NCI-H82 (cell line): ENCODE data around the gene VAMP4.
"Not testable (repeated sequence)": the region's sequence is repeated elsewhere in the genome, so short reads cannot be mapped to it uniquely, and the experiment has no call there.

ENCODE experiments used
- DNase-seq: peaks from one replicate; lab custom pipeline; 2025; lab: John Stamatoyannopoulos, UW

The VAMP4 gene

GRCh38 chr1:171695772-171696171 lies 46.1 kb downstream of the VAMP4 start:
- not testable (repeated sequence) for DNase-seq

DNA sequence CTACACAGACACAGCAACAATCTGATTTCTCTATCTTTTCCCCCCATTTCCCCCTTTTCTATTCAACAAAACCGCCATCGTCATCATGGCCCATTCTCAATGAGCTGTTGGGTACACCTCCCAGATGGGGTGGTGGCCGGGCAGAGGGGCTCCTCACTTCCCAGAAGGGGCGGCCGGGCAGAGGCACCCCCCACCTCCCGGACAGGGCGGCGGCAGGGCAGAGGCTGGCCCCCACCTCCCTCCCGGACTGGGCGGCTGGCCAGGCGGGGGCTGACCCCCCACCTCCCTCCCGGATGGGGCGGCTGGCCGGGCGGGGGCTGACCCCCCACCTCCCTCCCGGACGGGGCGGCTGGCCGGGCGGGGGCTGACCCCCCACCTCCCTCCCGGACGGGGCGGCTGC lies 48.3 kb downstream of the VAMP4 start:
- DNase-seq, result not testable (repeated sequence)

DNA sequence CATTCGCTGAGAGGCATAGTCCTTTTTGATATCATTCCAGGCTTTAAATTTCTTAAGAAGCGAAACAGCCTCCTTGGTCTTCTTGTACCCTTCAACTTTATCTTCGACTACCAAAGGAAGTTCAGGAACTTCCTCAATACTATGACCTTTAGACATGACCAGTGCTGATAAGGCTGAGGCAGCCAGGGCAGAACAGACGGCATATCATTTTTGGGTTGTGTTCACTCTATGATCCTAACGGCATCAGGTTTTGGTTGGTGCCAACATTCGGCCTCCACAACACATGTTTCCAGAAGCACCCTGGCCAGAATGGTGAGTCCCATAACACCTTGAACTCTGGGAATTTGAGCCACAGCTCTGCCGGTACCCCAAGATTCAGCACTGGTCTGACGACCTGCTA lies 58.0 kb downstream of the VAMP4 start:
- DNase-seq, result no peak

DNA sequence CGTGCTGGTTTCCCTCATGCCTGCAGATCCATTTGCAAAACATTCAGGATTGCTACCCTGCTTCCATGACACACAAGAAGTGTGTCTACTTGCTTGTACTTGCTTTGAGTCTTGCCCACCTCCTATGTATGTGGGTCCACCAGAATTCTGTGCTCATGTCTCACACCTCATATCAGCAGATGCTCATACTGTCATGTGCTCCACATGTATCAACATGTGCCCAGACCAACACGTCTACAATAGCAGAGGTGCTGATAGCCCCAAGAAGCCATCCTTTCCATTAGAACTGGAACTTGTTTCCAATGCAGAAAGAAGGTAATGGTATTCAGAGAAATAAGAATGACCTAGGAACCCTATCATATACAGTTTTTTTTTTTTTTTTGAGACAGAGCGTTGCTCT lies 61.5 kb downstream of the VAMP4 start:
- no peak for DNase-seq

DNA sequence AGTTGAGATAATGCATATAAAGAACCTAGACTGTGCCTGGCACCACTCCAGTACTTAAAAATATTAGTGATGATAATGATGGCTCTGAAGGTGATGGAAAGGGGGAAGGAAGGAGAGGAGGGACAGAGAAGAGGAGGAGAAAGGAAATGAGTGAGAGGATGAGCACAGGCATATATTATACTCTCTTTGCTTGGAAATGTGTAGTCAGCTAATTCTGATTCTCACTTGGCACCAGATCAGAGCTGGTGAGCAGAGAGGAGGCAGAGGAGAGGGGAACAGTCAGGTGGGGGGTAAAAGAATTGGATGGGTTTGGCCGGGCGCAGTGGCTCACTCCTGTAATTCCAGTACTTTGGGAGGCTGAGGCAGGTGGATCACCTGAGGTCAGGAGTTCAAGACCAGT lies 65.0 kb downstream of the VAMP4 start:
- DNase-seq, result no peak

DNA sequence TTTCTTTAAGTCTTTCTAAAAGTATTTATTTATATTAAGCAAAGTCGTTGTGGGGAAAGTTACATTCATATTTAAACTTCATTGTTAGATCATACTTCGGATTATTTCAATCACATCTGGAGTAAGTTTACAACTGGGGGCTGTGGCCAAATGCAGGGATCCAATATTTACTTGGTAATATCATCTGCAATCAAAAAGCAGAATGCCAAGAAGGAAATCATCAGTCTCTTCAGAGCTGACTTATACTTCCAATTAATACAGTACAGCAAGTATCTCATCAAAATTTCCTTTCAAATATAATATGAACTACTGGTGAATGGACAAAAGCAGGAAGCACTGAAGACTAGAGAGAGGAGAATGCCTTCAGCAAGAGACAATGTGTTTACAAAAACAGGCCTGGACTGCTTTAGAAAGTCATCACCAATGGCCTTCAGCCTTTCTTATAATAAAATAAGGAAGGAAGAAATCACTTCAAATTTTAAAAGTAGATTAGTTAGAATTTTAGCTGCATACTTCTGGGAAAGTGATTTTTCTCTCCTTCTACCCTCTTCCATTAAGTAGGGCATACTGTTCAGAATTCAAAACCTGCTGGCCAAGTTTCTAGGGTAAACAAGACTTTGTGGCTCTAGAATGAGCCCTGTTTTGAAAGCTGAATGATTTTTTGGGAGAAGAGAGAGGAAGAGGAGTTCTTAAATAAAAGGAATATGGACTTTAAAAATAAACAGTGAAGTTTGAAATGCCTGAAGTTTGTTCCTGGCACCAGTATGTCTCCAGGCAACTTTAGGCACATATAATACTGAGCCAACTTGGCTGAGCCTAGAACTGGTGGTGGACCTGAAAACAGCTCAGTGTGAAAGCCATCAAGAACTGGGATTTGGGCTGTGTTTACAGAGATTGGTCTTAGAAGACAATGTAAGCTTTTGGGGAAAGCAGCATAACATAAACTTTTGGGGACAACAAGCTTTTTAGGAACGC lies 67.1 kb downstream of the VAMP4 start:
- no peak for DNase-seq

- DNase-seq, result no peak
These were observed 71.1 kb downstream of the VAMP4 start for GRCh38 chr1:171670739-171671138.

DNA sequence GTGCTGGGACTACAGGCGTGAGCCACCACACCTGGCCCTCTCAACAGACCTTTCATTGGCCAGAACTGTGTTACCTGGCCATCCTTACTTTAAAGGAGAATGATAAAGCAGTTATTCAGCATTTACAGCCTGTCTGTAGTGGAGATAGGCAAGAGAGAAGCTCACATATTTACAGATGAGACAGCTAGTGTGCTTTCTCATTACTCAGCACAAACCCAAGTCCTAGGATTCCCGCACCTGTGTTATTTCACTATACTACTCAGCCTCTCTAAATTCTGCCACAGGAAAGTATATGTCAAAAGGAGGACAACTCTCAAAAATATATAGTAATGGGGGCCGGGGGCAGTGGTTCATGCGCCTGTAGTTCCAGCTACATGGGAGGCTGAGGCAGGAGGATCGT lies 73.5 kb downstream of the VAMP4 start:
- no peak for DNase-seq

GRCh38 chr1:171666114-171666769 lies 75.6 kb downstream of the VAMP4 start:
- peak; percentile 18 for DNase-seq

- DNase-seq, result peak; percentile 35
These were observed 76.9 kb downstream of the VAMP4 start for GRCh38 chr1:171664976-171665375.

DNA sequence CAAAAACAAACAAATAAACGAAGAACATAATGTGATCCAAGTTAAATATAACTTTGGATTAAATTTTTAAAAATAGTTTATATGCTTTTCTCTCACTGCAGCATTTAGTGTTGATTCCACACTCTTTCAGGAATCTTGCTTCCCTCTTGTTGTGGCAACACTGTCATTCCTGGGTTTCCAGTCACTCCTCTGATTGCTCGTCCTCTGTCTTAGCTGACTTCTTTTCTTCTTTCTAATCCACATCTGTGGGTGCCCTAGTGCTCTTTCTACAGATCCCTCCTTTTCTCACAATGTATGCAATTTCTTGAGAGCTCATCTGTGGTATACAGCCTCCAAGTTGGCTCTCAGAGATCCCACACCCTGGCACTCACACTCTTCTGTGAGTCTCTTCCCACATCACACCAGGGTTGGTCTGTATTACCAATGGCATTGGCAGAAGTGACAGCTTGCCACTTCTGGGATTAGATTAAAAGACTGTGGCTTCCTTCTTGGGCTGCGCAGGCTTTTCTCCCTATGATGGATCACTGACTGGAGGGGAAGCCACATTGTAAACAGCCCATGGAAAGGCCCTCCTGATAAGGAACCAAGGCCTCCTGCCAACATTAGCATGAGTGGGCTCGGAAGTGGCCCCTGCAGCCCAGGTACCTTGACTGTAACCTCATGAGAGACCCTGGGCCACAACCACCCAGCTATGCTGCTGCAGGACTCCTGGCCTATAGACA lies 77.8 kb downstream of the VAMP4 start:
- DNase-seq, result peak; percentile 84

DNA sequence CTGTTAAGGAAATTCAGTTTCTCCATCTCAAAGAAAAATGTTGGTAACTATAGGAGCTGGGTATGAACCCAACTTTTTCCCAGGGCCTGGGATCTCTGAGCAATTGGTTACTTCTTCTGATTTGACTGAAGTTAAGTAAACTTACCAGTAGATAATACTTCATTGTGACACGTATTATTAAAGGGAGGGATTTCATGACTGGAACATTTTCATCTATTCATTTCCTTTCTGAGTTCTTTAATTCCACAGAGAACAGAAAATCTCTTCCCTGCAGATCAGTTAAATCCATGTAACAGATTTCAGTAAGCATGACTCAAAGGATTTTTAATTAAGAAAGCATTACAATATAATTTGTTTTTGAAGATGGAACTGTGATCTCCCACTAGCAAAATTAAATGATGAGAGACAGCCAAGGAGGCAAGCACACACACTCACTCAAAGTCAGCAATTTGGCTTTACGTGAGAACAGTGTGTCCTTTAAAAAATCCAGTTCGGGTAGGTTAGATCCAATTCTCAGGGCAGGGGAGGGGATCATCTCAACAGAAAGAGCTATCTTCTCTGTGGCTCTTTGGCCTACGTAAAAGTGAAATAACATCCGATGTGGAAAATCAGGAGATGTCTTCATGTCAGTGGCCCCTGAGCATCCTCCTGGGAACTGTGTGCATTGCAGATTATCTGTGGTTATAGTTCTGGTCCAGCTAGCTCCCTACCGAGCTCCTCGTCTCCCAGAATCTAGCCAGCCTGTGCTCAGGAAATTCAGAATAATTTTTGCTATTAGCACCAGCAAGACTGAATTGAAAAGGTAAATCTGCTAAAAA lies 78.6 kb downstream of the VAMP4 start:
- DNase-seq, result no peak

GRCh38 chr1:171661076-171661650 lies 80.7 kb downstream of the VAMP4 start:
- no peak for DNase-seq

DNA sequence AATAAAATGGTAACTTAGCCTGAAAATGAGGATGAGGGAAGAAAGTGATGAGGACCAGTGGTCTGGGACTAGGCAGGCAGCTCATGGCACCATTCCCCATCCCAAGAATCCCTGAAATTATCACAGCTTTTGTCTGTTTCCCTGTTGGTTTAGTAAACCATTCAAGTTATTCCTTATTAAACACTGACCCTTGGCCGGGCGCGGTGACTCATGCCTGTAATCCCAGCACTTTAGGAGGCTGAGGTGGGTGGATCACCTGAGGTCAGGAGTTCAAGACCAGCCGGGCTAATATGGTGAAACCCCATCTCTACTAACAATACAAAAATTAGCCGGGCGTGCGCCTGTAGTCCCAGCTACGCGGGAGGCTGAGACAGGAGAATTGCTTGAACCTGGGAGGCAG lies 85.7 kb downstream of the VAMP4 start:
- not testable (repeated sequence) for DNase-seq

DNA sequence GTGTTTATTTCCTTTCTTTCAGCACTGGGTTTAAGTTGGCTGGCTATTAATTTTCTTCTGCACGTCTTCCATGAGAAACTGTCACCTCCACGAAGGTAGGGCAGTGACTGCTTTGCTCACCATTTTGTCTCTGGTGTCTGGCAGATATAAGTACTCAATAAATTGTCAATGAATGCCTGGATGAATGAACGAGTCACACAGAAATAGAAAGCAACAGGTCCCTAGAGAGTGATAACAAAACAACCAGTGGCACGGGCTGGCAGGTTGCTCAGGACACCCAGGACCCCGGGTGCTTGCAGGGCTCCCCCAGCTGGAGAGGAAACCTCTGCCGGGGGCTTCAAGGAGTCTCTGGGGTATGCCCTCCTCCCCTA lies 86.1 kb downstream of the VAMP4 start:
- DNase-seq, result no peak

DNA sequence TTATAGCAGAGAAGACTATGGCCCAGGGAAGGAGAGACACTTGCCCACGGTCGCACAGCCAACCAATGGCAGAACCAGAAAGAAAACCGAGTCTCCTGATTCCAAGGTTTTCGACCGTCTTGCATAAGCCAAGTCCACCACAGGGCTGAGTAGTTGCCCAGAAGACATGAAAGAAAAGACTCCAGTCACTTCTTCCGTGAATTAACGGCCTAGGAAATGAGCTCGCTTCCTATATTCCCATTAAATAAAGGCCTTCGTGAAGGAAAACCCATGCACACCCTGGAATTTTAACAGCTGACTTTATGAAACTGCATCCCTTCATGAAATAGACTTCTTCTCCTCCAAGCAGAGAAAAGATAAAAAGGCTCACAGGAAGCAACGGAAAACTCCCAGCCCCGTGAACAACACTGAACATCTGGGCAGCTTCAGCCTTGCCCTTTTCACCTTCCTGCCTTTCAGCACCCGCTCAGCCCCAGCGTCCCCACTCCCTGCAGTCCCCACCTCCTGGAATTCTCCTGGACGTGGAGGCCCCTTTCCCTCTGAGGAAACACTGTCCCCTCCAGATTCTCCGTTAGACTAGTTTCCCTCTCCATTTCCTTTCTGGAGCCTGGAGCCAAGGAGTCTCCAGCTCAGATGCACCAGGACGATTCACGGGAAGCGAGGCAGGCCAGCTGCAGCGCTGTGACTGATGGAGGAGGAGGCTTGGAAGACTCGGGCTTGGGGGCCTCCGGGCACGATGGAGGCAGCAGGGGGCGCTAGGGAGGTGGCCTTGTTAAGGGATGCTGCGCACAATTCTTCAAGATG lies 86.7 kb downstream of the VAMP4 start:
- DNase-seq, result peak; percentile 69

DNA sequence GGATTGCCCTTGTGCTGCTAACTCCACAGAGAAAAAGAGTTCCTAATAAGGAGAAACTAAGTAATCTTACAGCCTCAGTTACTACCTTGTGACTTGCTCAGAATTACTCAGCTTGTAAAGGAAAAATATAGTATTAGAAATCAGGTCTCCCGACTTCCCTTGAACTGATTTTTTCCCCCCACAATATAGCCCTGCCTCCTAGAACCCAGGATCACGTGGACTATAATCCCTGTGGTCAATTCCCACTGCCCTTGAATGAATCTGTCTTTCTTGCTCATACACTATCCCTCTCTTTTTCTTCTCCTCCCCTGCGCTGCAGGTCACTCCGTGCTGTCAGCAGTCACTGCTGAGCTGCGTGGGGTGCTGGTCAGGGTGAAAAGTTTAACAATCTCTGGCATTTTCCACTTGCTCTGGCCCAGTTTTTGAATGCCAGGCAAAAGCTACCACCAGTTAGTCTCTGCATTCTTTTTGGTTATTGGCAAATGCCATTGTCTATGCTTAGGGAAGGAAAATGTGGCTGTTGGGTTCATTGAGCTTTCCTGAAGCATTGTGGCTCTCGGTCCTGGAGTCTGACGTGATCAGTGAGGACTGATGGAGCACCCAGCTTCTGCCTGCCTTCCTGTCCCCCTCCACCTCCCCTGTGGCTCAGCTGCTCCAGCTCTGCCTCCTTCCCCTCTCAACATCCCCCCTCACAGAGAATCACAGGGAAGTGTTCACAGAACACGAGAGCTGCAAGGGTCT lies 87.5 kb downstream of the VAMP4 start:
- peak; percentile 41 for DNase-seq

DNA sequence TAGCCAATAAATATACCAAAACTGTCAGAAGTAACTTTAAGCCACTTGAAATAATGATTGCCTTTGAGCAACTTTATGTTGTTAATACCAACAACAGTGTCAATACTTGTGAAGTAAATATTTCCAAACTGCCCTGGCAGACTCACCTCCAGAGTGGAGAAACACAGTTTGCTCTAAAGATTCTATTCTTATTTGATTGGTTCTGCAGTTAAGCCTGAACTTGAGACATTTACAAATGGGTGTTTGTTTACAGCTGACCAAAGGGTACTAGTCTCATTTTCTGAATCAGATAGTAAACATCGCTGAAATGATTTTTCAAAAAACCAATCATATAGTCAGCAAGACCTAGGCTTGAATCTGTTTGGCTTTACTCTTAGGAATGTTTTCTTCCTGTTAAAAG lies 88.1 kb downstream of the VAMP4 start:
- no peak for DNase-seq

GRCh38 chr1:171652234-171652822 lies 89.5 kb downstream of the VAMP4 start, which contains the start of gene MYOC:
TSS of gene MYOC (minus strand) at chr1:171652688. CDS start at chr1:171652611, 77 bp downstream.
- no peak for DNase-seq
